Liver (tissue), 9 donors: Measurements from ENCODE around the gene ZNF629. TPM values are rescaled to one million over a fixed set of nuclear protein-coding genes. Genes with fewer than 3 reads are reported as not detected.

Source experiments
- DNase-seq: peaks from one replicate; pipeline ENCODE4 v3.0.0-alpha.2; 2017; ENCODE audit warnings: low spot score
- H3K27ac ChIP-seq, 2 donors: one replicate each; pipeline ENCODE4 v1.7.0; 2013; ENCODE audit warnings: inconsistent platforms in 2 of 2, low read length in 2 of 2, control low read depth in 1 of 2, low read depth in 1 of 2, mild to moderate bottlenecking in 1 of 2
- H3K27me3 ChIP-seq, 4 donors: one replicate each; pipeline versions ENCODE4 v1.6.1 to v1.7.0; 2013; ENCODE audit warnings: low read length in 3 of 4, inconsistent platforms in 1 of 4, mild to moderate bottlenecking in 1 of 4, moderate library complexity in 1 of 4; ENCODE audit not compliant: control insufficient read depth in 4 of 4, insufficient read depth in 4 of 4
- H3K36me3 ChIP-seq, 4 donors: one replicate each; pipeline versions ENCODE4 v1.6.1 to v1.7.0; 2013; ENCODE audit warnings: low read length in 3 of 4, mild to moderate bottlenecking in 3 of 4, low read depth in 1 of 4, moderate library complexity in 1 of 4; ENCODE audit not compliant: control insufficient read depth in 4 of 4, insufficient read depth in 3 of 4
- H3K4me1 ChIP-seq, 4 donors: one replicate each; pipeline versions ENCODE4 v1.6.1 to v1.7.0; 2013; ENCODE audit warnings: low read length in 3 of 4, mild to moderate bottlenecking in 3 of 4, moderate library complexity in 1 of 4; ENCODE audit not compliant: control insufficient read depth in 4 of 4, insufficient read depth in 4 of 4
- H3K4me3 ChIP-seq, 3 donors: one replicate each; pipeline versions ENCODE4 v1.6.1 to v1.7.0; 2013; ENCODE audit warnings: low read length in 3 of 3, control low read depth in 1 of 3, low read depth in 1 of 3, mild to moderate bottlenecking in 1 of 3
- H3K9ac ChIP-seq, 2 donors: one replicate each; pipeline ENCODE4 v1.7.0; 2013; ENCODE audit warnings: low read length in 2 of 2, mild to moderate bottlenecking in 2 of 2, moderate library complexity in 2 of 2, control low read depth in 1 of 2, low read depth in 1 of 2
- H3K9me3 ChIP-seq, 4 donors: one replicate each; pipeline versions ENCODE4 v1.6.1 to v1.7.0; 2013; ENCODE audit warnings: low read length in 3 of 4; ENCODE audit not compliant: control insufficient read depth in 4 of 4
- FOXA1 ChIP-seq: IDR thresholded peaks from 2 replicates; pipeline ENCODE4 v1.6.1; 2016; ENCODE audit warnings: antibody characterized with exemption
- FOXA2 ChIP-seq: IDR thresholded peaks from 2 replicates; pipeline ENCODE4 v1.6.1; 2016; ENCODE audit warnings: antibody characterized with exemption
- GABPA ChIP-seq, 2 donors: IDR thresholded peaks in 1 of 2; conservative IDR thresholded peaks in 1 of 2; 2 replicates each; pipeline ENCODE4 v1.6.1; 2016; ENCODE audit warnings: antibody characterized with exemption in 2 of 2, mild to moderate bottlenecking in 1 of 2, moderate library complexity in 1 of 2
- HNF4A ChIP-seq, 2 donors: conservative IDR thresholded peaks; 2 replicates each; pipeline ENCODE4 v1.6.1; 2016; ENCODE audit warnings: antibody characterized with exemption in 2 of 2, mild to moderate bottlenecking in 2 of 2
- HNF4G ChIP-seq: IDR thresholded peaks from 2 replicates; pipeline ENCODE4 v1.6.1; 2016; ENCODE audit warnings: antibody characterized with exemption
- JUND ChIP-seq, 2 donors: IDR thresholded peaks; 2 replicates each; pipeline ENCODE4 v1.6.1; 2016; ENCODE audit warnings: antibody characterized with exemption in 2 of 2
- NR2F2 ChIP-seq: IDR thresholded peaks from 2 replicates; pipeline ENCODE4 v1.6.1; 2016; ENCODE audit warnings: antibody characterized with exemption
- RAD21 ChIP-seq, 2 donors: IDR thresholded peaks; 2 replicates each; pipeline ENCODE4 v1.6.1; 2016; ENCODE audit warnings: antibody characterized with exemption in 2 of 2, mild to moderate bottlenecking in 2 of 2
- RXRA ChIP-seq, 2 donors: IDR thresholded peaks; 2 replicates each; pipeline ENCODE4 v1.6.1; 2017 to 2018; ENCODE audit warnings: antibody characterized with exemption in 2 of 2, mild to moderate bottlenecking in 1 of 2
- SP1 ChIP-seq: IDR thresholded peaks from 2 replicates; pipeline ENCODE4 v1.6.1; 2018; ENCODE audit warnings: antibody characterized with exemption, mild to moderate bottlenecking
- TAF1 ChIP-seq: conservative IDR thresholded peaks from 2 replicates; pipeline ENCODE4 v1.6.1; 2016; ENCODE audit warnings: antibody characterized with exemption, mild to moderate bottlenecking
- YY1 ChIP-seq: IDR thresholded peaks from 2 replicates; pipeline ENCODE4 v1.6.1; 2016; ENCODE audit warnings: antibody characterized with exemption, mild to moderate bottlenecking
- WGBS: extraction: QIAGEN DNeasy Blood & Tissue Kit; methylation state at CpG from one replicate; pipeline ENCODE4 v1.1.7; 2013; 5-methylcytosine and 5-hydroxymethylcytosine counted together
- polyA plus RNA-seq, 2 donors: library from polyadenylated mRNA; stranded (reverse) in 1 of 2; unstranded in 1 of 2; fragments of 200-250 nt in 1 of 2; fragments of >200 nt in 1 of 2; fragmentation: Nextera tagmentation in 1 of 2; extraction: Ambion mirVana in 1 of 2; gene quantifications; one replicate each; pipeline versions ENCODE4 v1.2.1 to v1.2.3, GENCODE V29; 2013 to 2015
- total RNA-seq, 2 donors: library from RNA; depleted of rRNA; stranded (reverse); fragments of >200 nt; gene quantifications; one replicate each; pipeline ENCODE4 v1.2.3, GENCODE V29; 2014
- TF ChIP-seq, protein P1 (sequence below): IDR thresholded peaks from 2 replicates; pipeline ENCODE4 v1.6.1; 2016; ENCODE audit warnings: antibody characterized with exemption
- TF ChIP-seq, protein P2 (sequence below): IDR thresholded peaks from 2 replicates; pipeline ENCODE4 v1.6.1; 2016; ENCODE audit warnings: antibody characterized with exemption
- TF ChIP-seq, protein P3 (sequence below): IDR thresholded peaks from 2 replicates; pipeline ENCODE4 v1.6.1; 2016; ENCODE audit warnings: antibody characterized with exemption
- TF ChIP-seq, protein P4 (sequence below): IDR thresholded peaks from 2 replicates; pipeline ENCODE4 v1.6.1; 2016; ENCODE audit warnings: antibody characterized with exemption, mild to moderate bottlenecking
- donor health status: healthy.
- donor health status: healthy.
- donor health status: healthy.
- donor health status: healthy.
- donor health status: healthy.

ZNF629 gene
- total and polyA plus RNA-seq, 4 donors: 0.86 to 4.2 (median 3.4) TPM

DNA sequence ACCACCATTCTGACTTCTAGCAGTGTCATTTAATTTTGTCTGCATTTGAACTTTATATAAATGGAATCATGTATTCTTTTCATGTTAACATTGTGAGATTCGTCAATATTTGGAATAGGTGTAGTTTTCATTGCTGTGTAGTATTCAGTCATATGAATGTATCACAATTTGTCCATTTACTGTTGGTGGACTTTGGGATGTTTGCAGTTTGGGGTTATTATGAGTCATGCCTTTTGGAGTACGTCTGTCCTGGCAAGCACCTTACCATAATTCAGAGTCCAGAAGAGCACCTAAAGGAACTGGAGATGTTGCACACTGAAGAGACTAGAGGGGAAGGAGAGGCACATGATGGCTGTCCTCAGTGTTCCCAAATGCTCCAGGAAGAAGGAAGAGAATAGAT, 41.9 kb downstream of the ZNF629 start:
- H3K9me3 ChIP-seq: no peaks in the 10 kb centered on the region
- H3K4me1 ChIP-seq: peaks cover 0 to 30% (median 19%) of the 10 kb centered on the region in 4 donors
- DNase-seq: no peak
- no peak overlapping the region for H3K9ac ChIP-seq
- H3K27ac ChIP-seq: peak overlapping the region; percentile 27 to 48
- 33% methylated on average over 2 of the region's 2 CpGs for WGBS
- H3K36me3 ChIP-seq: peaks cover 0 to 3% (median 0%) of the 10 kb centered on the region in 4 donors
- no peak overlapping the region for H3K4me3 ChIP-seq
- peak; percentile 73 to 86 for TF ChIP-seq JUND (IDR thresholded peaks at IDR 0.05)
- peak in 1 of 2 donors; percentile 36 for TF ChIP-seq GABPA (IDR thresholded peaks at IDR 0.05 in 1 of 2, conservative IDR thresholded peaks at IDR 0.05 in 1 of 2)
- TF ChIP-seq RXRA (IDR thresholded peaks at IDR 0.05): peak; percentile 90
- peak; percentile 61 for TF ChIP-seq HNF4G
- peak; percentile 57 for TF ChIP-seq FOXA2
- TF ChIP-seq HNF4A (conservative IDR thresholded peaks at IDR 0.05): peak; percentile 92 to 93
- TF ChIP-seq YY1: peak; percentile 45
- TF ChIP-seq FOXA1: no peak
- TF ChIP-seq, protein P1, sequence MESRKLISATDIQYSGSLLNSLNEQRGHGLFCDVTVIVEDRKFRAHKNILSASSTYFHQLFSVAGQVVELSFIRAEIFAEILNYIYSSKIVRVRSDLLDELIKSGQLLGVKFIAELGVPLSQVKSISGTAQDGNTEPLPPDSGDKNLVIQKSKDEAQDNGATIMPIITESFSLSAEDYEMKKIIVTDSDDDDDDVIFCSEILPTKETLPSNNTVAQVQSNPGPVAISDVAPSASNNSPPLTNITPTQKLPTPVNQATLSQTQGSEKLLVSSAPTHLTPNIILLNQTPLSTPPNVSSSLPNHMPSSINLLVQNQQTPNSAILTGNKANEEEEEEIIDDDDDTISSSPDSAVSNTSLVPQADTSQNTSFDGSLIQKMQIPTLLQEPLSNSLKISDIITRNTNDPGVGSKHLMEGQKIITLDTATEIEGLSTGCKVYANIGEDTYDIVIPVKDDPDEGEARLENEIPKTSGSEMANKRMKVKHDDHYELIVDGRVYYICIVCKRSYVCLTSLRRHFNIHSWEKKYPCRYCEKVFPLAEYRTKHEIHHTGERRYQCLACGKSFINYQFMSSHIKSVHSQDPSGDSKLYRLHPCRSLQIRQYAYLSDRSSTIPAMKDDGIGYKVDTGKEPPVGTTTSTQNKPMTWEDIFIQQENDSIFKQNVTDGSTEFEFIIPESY: peak; percentile 28
- TF ChIP-seq, protein P2, sequence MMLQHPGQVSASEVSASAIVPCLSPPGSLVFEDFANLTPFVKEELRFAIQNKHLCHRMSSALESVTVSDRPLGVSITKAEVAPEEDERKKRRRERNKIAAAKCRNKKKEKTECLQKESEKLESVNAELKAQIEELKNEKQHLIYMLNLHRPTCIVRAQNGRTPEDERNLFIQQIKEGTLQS: no peak
- TF ChIP-seq, protein P3, sequence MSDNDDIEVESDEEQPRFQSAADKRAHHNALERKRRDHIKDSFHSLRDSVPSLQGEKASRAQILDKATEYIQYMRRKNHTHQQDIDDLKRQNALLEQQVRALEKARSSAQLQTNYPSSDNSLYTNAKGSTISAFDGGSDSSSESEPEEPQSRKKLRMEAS: peak; percentile 33
- TF ChIP-seq SP1: peak; percentile 78
- TF ChIP-seq, protein P4, sequence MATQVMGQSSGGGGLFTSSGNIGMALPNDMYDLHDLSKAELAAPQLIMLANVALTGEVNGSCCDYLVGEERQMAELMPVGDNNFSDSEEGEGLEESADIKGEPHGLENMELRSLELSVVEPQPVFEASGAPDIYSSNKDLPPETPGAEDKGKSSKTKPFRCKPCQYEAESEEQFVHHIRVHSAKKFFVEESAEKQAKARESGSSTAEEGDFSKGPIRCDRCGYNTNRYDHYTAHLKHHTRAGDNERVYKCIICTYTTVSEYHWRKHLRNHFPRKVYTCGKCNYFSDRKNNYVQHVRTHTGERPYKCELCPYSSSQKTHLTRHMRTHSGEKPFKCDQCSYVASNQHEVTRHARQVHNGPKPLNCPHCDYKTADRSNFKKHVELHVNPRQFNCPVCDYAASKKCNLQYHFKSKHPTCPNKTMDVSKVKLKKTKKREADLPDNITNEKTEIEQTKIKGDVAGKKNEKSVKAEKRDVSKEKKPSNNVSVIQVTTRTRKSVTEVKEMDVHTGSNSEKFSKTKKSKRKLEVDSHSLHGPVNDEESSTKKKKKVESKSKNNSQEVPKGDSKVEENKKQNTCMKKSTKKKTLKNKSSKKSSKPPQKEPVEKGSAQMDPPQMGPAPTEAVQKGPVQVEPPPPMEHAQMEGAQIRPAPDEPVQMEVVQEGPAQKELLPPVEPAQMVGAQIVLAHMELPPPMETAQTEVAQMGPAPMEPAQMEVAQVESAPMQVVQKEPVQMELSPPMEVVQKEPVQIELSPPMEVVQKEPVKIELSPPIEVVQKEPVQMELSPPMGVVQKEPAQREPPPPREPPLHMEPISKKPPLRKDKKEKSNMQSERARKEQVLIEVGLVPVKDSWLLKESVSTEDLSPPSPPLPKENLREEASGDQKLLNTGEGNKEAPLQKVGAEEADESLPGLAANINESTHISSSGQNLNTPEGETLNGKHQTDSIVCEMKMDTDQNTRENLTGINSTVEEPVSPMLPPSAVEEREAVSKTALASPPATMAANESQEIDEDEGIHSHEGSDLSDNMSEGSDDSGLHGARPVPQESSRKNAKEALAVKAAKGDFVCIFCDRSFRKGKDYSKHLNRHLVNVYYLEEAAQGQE: peak; percentile 26
- no peak for TF ChIP-seq TAF1
- no peak for TF ChIP-seq NR2F2
- H3K27me3 ChIP-seq: no peaks in the 10 kb centered on the region

- no peak overlapping the region for H3K4me3 ChIP-seq
- H3K9ac ChIP-seq: no peak overlapping the region
- 86% methylated on average over 2 of the region's 2 CpGs for WGBS
- no peaks in the 10 kb centered on the region for H3K27me3 ChIP-seq
- no peaks in the 10 kb centered on the region for H3K9me3 ChIP-seq
- peaks cover 7 to 28% (median 16%) of the 10 kb centered on the region in 4 donors for H3K4me1 ChIP-seq
- H3K36me3 ChIP-seq: peaks cover 0 to 3% (median 2%) of the 10 kb centered on the region in 4 donors
- DNase-seq: peak; percentile 29
- no peak overlapping the region for H3K27ac ChIP-seq
- no peak for TF ChIP-seq RXRA (IDR thresholded peaks at IDR 0.05)
- TF ChIP-seq TAF1: no peak
- no peak for TF ChIP-seq RAD21 (IDR thresholded peaks at IDR 0.05)
- TF ChIP-seq SP1: no peak
These were observed 42.8 kb downstream of the ZNF629 start for GRCh38 chr16:30744183-30744582.
